GM23338 (cell line): Measurements from ENCODE around the gene ESR1. TPM values are rescaled to one million over a fixed set of nuclear protein-coding genes. Genes with fewer than 3 reads are reported as not detected.

Experiments
- ATAC-seq: fragments of 200-7000 bp; cut with Tn5 transposase; 3 replicates; pipeline ENCODE4 v1.9.1; 2020
- DNase-seq: peaks from one replicate; pipeline ENCODE4 v3.0.0-alpha.2; 2015; ENCODE audit warnings: low spot score
- H2AFZ ChIP-seq: fragments of 200-600 bp; sonication (generic); 2 replicates; pipeline ENCODE4 v1.8.0; 2016; ENCODE audit warnings: antibody characterized with exemption, mild to moderate bottlenecking, moderate library complexity
- H3F3A ChIP-seq: fragments of 200-600 bp; sonication (generic); replicated peaks from 2 replicates; pipeline ENCODE4 v1.8.0; 2017; ENCODE audit warnings: antibody characterized with exemption, mixed run types, low read depth
- H3K27ac ChIP-seq: fragments of 200-600 bp; sonication (generic); 2 replicates; pipeline ENCODE4 v1.6.1; 2016; ENCODE audit warnings: low read depth
- H3K27me3 ChIP-seq: fragments of 200-600 bp; sonication (generic); 2 replicates; pipeline ENCODE4 v1.8.0; 2016; ENCODE audit warnings: mild to moderate bottlenecking, mixed run types, moderate library complexity; ENCODE audit not compliant: insufficient read depth
- H3K36me3 ChIP-seq: fragments of 200-600 bp; sonication (generic); 2 replicates; pipeline ENCODE4 v1.8.0; 2016; ENCODE audit warnings: mild to moderate bottlenecking; ENCODE audit not compliant: insufficient read depth
- H3K4me1 ChIP-seq: fragments of 200-600 bp; sonication (generic); 2 replicates; pipeline ENCODE4 v1.8.0; 2016; ENCODE audit warnings: mild to moderate bottlenecking, moderate library complexity; ENCODE audit not compliant: insufficient read depth
- H3K4me2 ChIP-seq: fragments of 200-600 bp; sonication (generic); 2 replicates; pipeline ENCODE4 v1.7.1; 2017; ENCODE audit warnings: mixed run types
- H3K4me3 ChIP-seq: fragments of 200-600 bp; sonication (generic); 2 replicates; pipeline ENCODE4 v1.6.1; 2016; ENCODE audit warnings: mixed run types
- H3K79me2 ChIP-seq: fragments of 200-600 bp; sonication (generic); replicated peaks from 2 replicates; pipeline ENCODE4 v1.8.0; 2017; ENCODE audit warnings: mild to moderate bottlenecking; ENCODE audit not compliant: insufficient read depth
- H3K9me2 ChIP-seq: fragments of 200-600 bp; sonication (generic); 2 replicates; pipeline ENCODE4 v1.8.0; 2017; ENCODE audit not compliant: insufficient read depth
- H4K20me1 ChIP-seq: fragments of 200-600 bp; sonication (generic); replicated peaks from 2 replicates; pipeline ENCODE4 v1.8.0; 2017; ENCODE audit warnings: mild to moderate bottlenecking; ENCODE audit not compliant: insufficient read depth
- H3K27ac Mint-ChIP-seq: 2 replicates; pipeline ENCODE4 v1.8.0; 2020; ENCODE audit warnings: inconsistent platforms, mild to moderate bottlenecking, moderate library complexity, mixed read lengths
- H3K27me3 Mint-ChIP-seq: 3 replicates; pipeline ENCODE4 v1.8.0; 2022; ENCODE audit warnings: low read depth, mild to moderate bottlenecking, moderate library complexity, mixed read lengths, inconsistent platforms; ENCODE audit not compliant: insufficient read depth, poor library complexity
- H3K36me3 Mint-ChIP-seq: 3 replicates; pipeline ENCODE4 v1.8.0; 2021; ENCODE audit warnings: low read depth, mild to moderate bottlenecking, inconsistent platforms, moderate library complexity, mixed read lengths
- H3K4me1 Mint-ChIP-seq: 3 replicates; pipeline ENCODE4 v1.8.0; 2020; ENCODE audit warnings: mild to moderate bottlenecking, inconsistent platforms, mixed read lengths
- H3K4me3 Mint-ChIP-seq: 3 replicates; pipeline ENCODE4 v1.8.0; 2021; ENCODE audit warnings: moderate library complexity, mild to moderate bottlenecking, inconsistent platforms, mixed read lengths
- H3K9me3 Mint-ChIP-seq: 3 replicates; pipeline ENCODE4 v1.8.0; 2020; ENCODE audit warnings: moderate library complexity, mild to moderate bottlenecking, inconsistent platforms, mixed read lengths
- CREB1 ChIP-seq: fragments of 250-450 bp; sonication (Bioruptor Pico); IDR thresholded peaks from 2 replicates; pipeline ENCODE4 v1.5.0; 2020; ENCODE audit warnings: low read depth, mild to moderate bottlenecking, moderate library complexity
- JUNB ChIP-seq: IDR thresholded peaks from one replicate; pipeline ENCODE4 v1.6.1; 2016; ENCODE audit warnings: antibody characterized with exemption; ENCODE audit not compliant: unreplicated experiment
- NANOG ChIP-seq: IDR thresholded peaks from 2 replicates; pipeline ENCODE4 v1.6.1; 2016; ENCODE audit warnings: antibody characterized with exemption, borderline replicate concordance
- ZNF114 ChIP-seq: fragments of 250-450 bp; sonication (Bioruptor Pico); IDR thresholded peaks from 2 replicates; pipeline ENCODE4 v1.5.0; 2020; ENCODE audit warnings: mild to moderate bottlenecking, moderate library complexity
- ZNF331 ChIP-seq: fragments of 250-450 bp; sonication (Bioruptor Pico); IDR thresholded peaks from 2 replicates; pipeline ENCODE4 v1.5.0; 2020; ENCODE audit warnings: low read depth, mild to moderate bottlenecking, moderate library complexity
- polyA plus RNA-seq: library from polyadenylated mRNA; unstranded; fragments of >200 nt; fragmentation: Nextera tagmentation; extraction: Ambion mirVana; gene quantifications from 2 replicates; pipeline ENCODE4 v1.2.1, GENCODE V29; 2016
- total RNA-seq: library from RNA; depleted of rRNA; stranded (reverse); fragments of >200 nt; shearing (Covaris generic); gene quantifications from 2 replicates; pipeline ENCODE4 v1.2.3, GENCODE V29; 2014
- TF ChIP-seq, protein P1 (sequence below), 2 experiments: fragments of 200-600 bp in 1 of 2; sonication (generic) in 1 of 2; conservative IDR thresholded peaks; 2 replicates each; pipeline versions ENCODE4 v1.5.1 to v1.6.1; 2016 to 2017; ENCODE audit warnings: antibody characterized with exemption in 2 of 2, low read depth in 2 of 2, mild to moderate bottlenecking in 2 of 2, moderate library complexity in 1 of 2
- TF ChIP-seq, protein P2 (sequence below): fragments of 250-450 bp; sonication (Bioruptor Pico); IDR thresholded peaks from 2 replicates; pipeline ENCODE4 v1.5.0; 2020; ENCODE audit warnings: mild to moderate bottlenecking, moderate library complexity

ESR1 gene
- total and polyA plus RNA-seq, 2 experiments from 2014 or later, result 0.94 TPM; not detected in 1

DNA sequence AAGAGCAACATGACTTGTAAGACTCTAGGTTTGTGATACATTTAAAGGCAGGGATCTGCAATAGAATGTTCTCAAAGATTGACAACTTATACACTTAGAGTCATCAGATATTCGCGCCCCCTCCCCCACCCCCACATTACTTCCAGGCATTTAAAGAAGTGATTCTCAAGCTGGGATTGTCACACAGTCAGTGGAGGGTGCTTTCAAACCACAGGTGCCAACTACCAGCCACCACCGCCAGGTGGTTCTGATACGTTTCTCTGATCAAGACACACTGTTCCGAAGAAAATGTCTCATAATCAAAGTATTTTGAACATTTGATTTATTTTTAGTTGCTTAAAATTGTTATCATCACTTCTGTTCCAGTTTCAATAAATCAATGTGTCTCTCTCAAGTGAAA is 357.5 kb downstream of the ESR1 start:
- Histone ChIP-seq H3K36me3 (no peaks in the 10 kb centered on the region), H4K20me1 (no peaks in the 10 kb centered on the region), H3K9me2 (no peaks in the 10 kb centered on the region), H2AFZ (no peak overlapping the region), H3K79me2 (no peaks in the 10 kb centered on the region), H3K4me2 (no peak overlapping the region), H3K27ac (no peak overlapping the region), H3K4me1 (0 out of 2 replicates have a peak, but pooled peaks cover 3% of the 10 kb centered on the region), H3F3A (no peaks in the 10 kb centered on the region), H3K27me3 (no peaks in the 10 kb centered on the region), H3K4me3 (no peak overlapping the region)
- Mint-ChIP-seq H3K27ac (no peak overlapping the region), H3K9me3 (no peaks in the 10 kb centered on the region), H3K27me3 (no peaks in the 10 kb centered on the region), H3K4me1 (peaks cover 4% of the 10 kb centered on the region; the same call in 1 of the 3 replicates), H3K4me3 (no peak overlapping the region), H3K36me3 (no peaks in the 10 kb centered on the region)
- TF ChIP-seq, protein P1, sequence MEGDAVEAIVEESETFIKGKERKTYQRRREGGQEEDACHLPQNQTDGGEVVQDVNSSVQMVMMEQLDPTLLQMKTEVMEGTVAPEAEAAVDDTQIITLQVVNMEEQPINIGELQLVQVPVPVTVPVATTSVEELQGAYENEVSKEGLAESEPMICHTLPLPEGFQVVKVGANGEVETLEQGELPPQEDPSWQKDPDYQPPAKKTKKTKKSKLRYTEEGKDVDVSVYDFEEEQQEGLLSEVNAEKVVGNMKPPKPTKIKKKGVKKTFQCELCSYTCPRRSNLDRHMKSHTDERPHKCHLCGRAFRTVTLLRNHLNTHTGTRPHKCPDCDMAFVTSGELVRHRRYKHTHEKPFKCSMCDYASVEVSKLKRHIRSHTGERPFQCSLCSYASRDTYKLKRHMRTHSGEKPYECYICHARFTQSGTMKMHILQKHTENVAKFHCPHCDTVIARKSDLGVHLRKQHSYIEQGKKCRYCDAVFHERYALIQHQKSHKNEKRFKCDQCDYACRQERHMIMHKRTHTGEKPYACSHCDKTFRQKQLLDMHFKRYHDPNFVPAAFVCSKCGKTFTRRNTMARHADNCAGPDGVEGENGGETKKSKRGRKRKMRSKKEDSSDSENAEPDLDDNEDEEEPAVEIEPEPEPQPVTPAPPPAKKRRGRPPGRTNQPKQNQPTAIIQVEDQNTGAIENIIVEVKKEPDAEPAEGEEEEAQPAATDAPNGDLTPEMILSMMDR (conservative IDR thresholded peaks at IDR 0.05; ENCODE audit: low read depth in 2 of 2), result peak; percentile 7; a peak in 1 of 4 replicates
- TF ChIP-seq ZNF114, result no peak
- DNase-seq (peak; percentile 4), ATAC-seq (no peak)

DNA sequence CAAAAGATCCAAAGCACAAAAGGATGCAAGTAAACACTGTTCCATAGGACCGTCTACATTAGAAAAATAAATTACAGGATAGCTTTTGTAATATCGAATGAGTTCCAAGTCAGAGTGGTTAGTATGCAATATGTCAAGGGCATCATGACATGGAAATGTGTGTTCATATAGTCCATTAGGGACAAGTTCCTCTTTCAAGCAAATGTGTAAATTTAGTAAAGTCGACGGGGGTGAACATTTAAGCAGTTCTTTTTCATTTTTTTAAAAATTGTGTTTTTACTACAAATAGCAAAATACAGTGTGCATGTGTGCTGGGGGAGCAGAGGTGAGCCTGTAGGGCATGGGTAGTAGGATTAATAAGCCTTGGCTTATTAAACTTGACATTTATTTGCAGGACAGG is 359.0 kb downstream of the ESR1 start:
- no peaks in the 10 kb centered on the region for H3K27me3 Mint-ChIP-seq
- no peaks in the 10 kb centered on the region for H3K27me3 ChIP-seq
- H3F3A ChIP-seq, result no peaks in the 10 kb centered on the region
- no peaks in the 10 kb centered on the region for H3K36me3 Mint-ChIP-seq
- H3K4me3 Mint-ChIP-seq, result no peak overlapping the region
- 0 out of 2 replicates have a peak, but pooled peaks cover 3% of the 10 kb centered on the region for H3K4me1 ChIP-seq
- no peak overlapping the region for H3K4me3 ChIP-seq
- peaks cover 9% of the 10 kb centered on the region for H3K4me1 Mint-ChIP-seq
- H3K4me2 ChIP-seq, result no peak overlapping the region
- H4K20me1 ChIP-seq, result no peaks in the 10 kb centered on the region
- H3K36me3 ChIP-seq, result no peaks in the 10 kb centered on the region
- no peaks in the 10 kb centered on the region; the same call in 1 of the 2 replicates for H3K9me2 ChIP-seq
- H3K9me3 Mint-ChIP-seq, result no peaks in the 10 kb centered on the region
- no peak overlapping the region for H3K27ac ChIP-seq
- H2AFZ ChIP-seq, result no peak overlapping the region
- no peak for DNase-seq
- no peaks in the 10 kb centered on the region for H3K79me2 ChIP-seq
- no peak overlapping the region for H3K27ac Mint-ChIP-seq
- no peak for ATAC-seq
- TF ChIP-seq, protein P2, sequence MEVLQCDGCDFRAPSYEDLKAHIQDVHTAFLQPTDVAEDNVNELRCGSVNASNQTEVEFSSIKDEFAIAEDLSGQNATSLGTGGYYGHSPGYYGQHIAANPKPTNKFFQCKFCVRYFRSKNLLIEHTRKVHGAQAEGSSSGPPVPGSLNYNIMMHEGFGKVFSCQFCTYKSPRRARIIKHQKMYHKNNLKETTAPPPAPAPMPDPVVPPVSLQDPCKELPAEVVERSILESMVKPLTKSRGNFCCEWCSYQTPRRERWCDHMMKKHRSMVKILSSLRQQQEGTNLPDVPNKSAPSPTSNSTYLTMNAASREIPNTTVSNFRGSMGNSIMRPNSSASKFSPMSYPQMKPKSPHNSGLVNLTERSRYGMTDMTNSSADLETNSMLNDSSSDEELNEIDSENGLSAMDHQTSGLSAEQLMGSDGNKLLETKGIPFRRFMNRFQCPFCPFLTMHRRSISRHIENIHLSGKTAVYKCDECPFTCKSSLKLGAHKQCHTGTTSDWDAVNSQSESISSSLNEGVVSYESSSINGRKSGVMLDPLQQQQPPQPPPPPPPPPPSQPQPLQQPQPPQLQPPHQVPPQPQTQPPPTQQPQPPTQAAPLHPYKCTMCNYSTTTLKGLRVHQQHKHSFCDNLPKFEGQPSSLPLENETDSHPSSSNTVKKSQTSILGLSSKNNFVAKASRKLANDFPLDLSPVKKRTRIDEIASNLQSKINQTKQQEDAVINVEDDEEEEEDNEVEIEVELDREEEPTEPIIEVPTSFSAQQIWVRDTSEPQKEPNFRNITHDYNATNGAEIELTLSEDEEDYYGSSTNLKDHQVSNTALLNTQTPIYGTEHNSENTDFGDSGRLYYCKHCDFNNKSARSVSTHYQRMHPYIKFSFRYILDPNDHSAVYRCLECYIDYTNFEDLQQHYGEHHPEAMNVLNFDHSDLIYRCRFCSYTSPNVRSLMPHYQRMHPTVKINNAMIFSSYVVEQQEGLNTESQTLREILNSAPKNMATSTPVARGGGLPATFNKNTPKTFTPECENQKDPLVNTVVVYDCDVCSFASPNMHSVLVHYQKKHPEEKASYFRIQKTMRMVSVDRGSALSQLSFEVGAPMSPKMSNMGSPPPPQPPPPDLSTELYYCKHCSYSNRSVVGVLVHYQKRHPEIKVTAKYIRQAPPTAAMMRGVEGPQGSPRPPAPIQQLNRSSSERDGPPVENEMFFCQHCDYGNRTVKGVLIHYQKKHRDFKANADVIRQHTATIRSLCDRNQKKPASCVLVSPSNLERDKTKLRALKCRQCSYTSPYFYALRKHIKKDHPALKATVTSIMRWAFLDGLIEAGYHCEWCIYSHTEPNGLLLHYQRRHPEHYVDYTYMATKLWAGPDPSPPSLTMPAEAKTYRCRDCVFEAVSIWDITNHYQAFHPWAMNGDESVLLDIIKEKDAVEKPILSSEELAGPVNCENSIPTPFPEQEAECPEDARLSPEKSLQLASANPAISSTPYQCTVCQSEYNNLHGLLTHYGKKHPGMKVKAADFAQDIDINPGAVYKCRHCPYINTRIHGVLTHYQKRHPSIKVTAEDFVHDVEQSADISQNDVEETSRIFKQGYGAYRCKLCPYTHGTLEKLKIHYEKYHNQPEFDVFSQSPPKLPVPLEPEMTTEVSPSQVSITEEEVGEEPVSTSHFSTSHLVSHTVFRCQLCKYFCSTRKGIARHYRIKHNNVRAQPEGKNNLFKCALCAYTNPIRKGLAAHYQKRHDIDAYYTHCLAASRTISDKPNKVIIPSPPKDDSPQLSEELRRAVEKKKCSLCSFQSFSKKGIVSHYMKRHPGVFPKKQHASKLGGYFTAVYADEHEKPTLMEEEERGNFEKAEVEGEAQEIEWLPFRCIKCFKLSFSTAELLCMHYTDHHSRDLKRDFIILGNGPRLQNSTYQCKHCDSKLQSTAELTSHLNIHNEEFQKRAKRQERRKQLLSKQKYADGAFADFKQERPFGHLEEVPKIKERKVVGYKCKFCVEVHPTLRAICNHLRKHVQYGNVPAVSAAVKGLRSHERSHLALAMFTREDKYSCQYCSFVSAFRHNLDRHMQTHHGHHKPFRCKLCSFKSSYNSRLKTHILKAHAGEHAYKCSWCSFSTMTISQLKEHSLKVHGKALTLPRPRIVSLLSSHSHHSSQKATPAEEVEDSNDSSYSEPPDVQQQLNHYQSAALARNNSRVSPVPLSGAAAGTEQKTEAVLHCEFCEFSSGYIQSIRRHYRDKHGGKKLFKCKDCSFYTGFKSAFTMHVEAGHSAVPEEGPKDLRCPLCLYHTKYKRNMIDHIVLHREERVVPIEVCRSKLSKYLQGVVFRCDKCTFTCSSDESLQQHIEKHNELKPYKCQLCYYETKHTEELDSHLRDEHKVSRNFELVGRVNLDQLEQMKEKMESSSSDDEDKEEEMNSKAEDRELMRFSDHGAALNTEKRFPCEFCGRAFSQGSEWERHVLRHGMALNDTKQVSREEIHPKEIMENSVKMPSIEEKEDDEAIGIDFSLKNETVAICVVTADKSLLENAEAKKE (CRISPR knock-in tag), result no peak
- TF ChIP-seq CREB1 (CRISPR knock-in tag) (no peak), JUNB (no peak), ZNF331 (CRISPR knock-in tag) (no peak), ZNF114 (no peak), NANOG (no peak)
- TF ChIP-seq, protein P1 (conservative IDR thresholded peaks at IDR 0.05; ENCODE audit: low read depth in 2 of 2), result no peak
